GM12878 (cell line): Measurements from ENCODE around the gene BLACAT1. TPM values are rescaled to one million over a fixed set of nuclear protein-coding genes. Genes with fewer than 3 reads are reported as not detected.

Experiments used
- ATAC-seq: fragments of 200-7000 bp; cut with Tn5 transposase; 3 replicates; pipeline ENCODE4 v1.9.1; 2020; ENCODE audit warnings: mild to moderate bottlenecking, moderate library complexity
- BruUV-seq: library from RNA; stranded (reverse); fragments of 400-500 nt; replicated peaks from 2 replicates; lab custom pipeline; 2021; lab: Mats Ljungman, UMichigan
- CTCF ChIA-PET: fragments of 300-600 bp; sonication (Branson Sonifier 250); formaldehyde crosslinking; extraction: SDS; loops from one replicate; lab custom pipeline; 2021; ENCODE audit warnings: inconsistent platforms; lab: Yijun Ruan, JAX
- POLR2A ChIA-PET: fragments of 350-600 bp; formaldehyde crosslinking; extraction: SDS; loops from one replicate; lab custom pipeline; 2021; ENCODE audit warnings: inconsistent platforms; lab: Charles Lee
- RAD21 ChIA-PET: fragments of 300-600 bp; sonication (Branson Sonifier 250); formaldehyde crosslinking; loops from one replicate; lab custom pipeline; 2023; ENCODE audit warnings: antibody characterized with exemption; ENCODE audit not compliant: unreplicated experiment; lab: Charles Lee
- SMC1A ChIA-PET: fragments of 300-600 bp; sonication (Branson Sonifier 250); formaldehyde crosslinking; loops from one replicate; lab custom pipeline; 2023; ENCODE audit not compliant: unreplicated experiment, uncharacterized antibody; lab: Charles Lee
- DNase-seq: peaks from one replicate; pipeline ENCODE4 v3.0.0-alpha.2; 2011; ENCODE audit warnings: low read depth, low spot score
- FAIRE-seq: peaks from 3 replicates; lab custom pipeline; 2011; peaks lifted over from hg19 to GRCh38; lab: Jason Lieb, UNC
- H2AFZ ChIP-seq: 2 replicates; pipeline ENCODE4 v1.6.0; 2011; ENCODE audit warnings: low read depth, low read length, control low read depth; ENCODE audit not compliant: control insufficient read depth
- H3K27ac ChIP-seq: 2 replicates; pipeline ENCODE4 v1.5.1; 2011; ENCODE audit warnings: control low read depth; ENCODE audit not compliant: control insufficient read depth, insufficient read depth
- H3K27me3 ChIP-seq, 2 experiments: replicated peaks in 1 of 2; 2 replicates each; pipeline versions ENCODE4 v1.6.0 to v1.6.1; 2011; ENCODE audit warnings: low read length in 1 of 2; ENCODE audit not compliant: control insufficient read depth in 2 of 2, insufficient read depth in 2 of 2
- H3K36me3 ChIP-seq, 2 experiments: 2 replicates each; pipeline ENCODE4 v1.5.1; 2011; ENCODE audit warnings: low read length in 1 of 2; ENCODE audit not compliant: control insufficient read depth in 2 of 2, insufficient read depth in 2 of 2
- H3K4me1 ChIP-seq: 2 replicates; pipeline ENCODE4 v1.6.1; 2011; ENCODE audit warnings: mild to moderate bottlenecking, low read length, moderate library complexity, mixed read lengths; ENCODE audit not compliant: control insufficient read depth, insufficient read depth
- H3K4me2 ChIP-seq: 2 replicates; pipeline ENCODE4 v1.6.0; 2011; ENCODE audit warnings: control low read depth; ENCODE audit not compliant: control insufficient read depth, insufficient read depth
- H3K4me3 ChIP-seq: fragments of 200-600 bp; sonication (generic); 2 replicates; pipeline ENCODE4 v1.5.1; 2016
- H3K79me2 ChIP-seq: 2 replicates; pipeline ENCODE4 v1.6.0; 2011; ENCODE audit warnings: low read length; ENCODE audit not compliant: control insufficient read depth, insufficient read depth
- H3K9ac ChIP-seq: 2 replicates; pipeline ENCODE4 v1.8.0; 2011; ENCODE audit warnings: low read length, control low read depth, mixed read lengths; ENCODE audit not compliant: control insufficient read depth, insufficient read depth
- H3K9me3 ChIP-seq: replicated peaks from 3 replicates; pipeline ENCODE4 v1.5.1; 2011; ENCODE audit warnings: mild to moderate bottlenecking, low read length; ENCODE audit not compliant: control insufficient read depth, insufficient read depth
- H4K20me1 ChIP-seq: 2 replicates; pipeline ENCODE4 v1.6.0; 2011; ENCODE audit not compliant: control insufficient read depth, insufficient read depth
- E2F4 ChIP-seq: IDR thresholded peaks from 2 replicates; pipeline ENCODE4 v1.6.1; 2012; ENCODE audit warnings: low read depth, low read length, improper control_type of control experiment
- ELK1 ChIP-seq: IDR thresholded peaks from 2 replicates; pipeline ENCODE4 v1.6.1; 2012; ENCODE audit warnings: low read depth, low read length, improper control_type of control experiment
- HCFC1 ChIP-seq: fragments of 150-350 bp; IDR thresholded peaks from 2 replicates; pipeline ENCODE4 v1.6.1; 2014; ENCODE audit warnings: low read length
- MTA3 ChIP-seq: IDR thresholded peaks from 2 replicates; pipeline ENCODE4 v1.6.1; 2012; ENCODE audit warnings: low read length, inconsistent platforms, borderline replicate concordance
- MYC ChIP-seq: IDR thresholded peaks from 2 replicates; pipeline ENCODE4 v1.6.1; 2011; ENCODE audit warnings: mild to moderate bottlenecking, low read length, moderate library complexity, inconsistent platforms; ENCODE audit not compliant: insufficient read depth, insufficient replicate concordance, insufficient read length, severe bottlenecking
- NBN ChIP-seq: fragments of 450-650 bp; IDR thresholded peaks from 2 replicates; pipeline ENCODE4 v1.6.1; 2016
- PKNOX1 ChIP-seq: fragments of 450-650 bp; IDR thresholded peaks from 2 replicates; pipeline ENCODE4 v1.6.1; 2016; ENCODE audit warnings: mild to moderate bottlenecking
- RCOR1 ChIP-seq: conservative IDR thresholded peaks from 2 replicates; pipeline ENCODE4 v1.6.1; 2012; ENCODE audit warnings: low read depth, low read length, improper control_type of control experiment
- SMAD5 ChIP-seq: IDR thresholded peaks from 2 replicates; pipeline ENCODE4 v1.6.1; 2016; ENCODE audit warnings: antibody characterized with exemption, low read depth
- USF1 ChIP-seq: IDR thresholded peaks from 2 replicates; pipeline ENCODE4 v1.6.1; 2011; ENCODE audit warnings: borderline replicate concordance, low read depth, mild to moderate bottlenecking, moderate library complexity, mixed read lengths, low read length; ENCODE audit not compliant: insufficient read depth; ENCODE audit errors: extremely low read length
- YY1 ChIP-seq: IDR thresholded peaks from 2 replicates; pipeline ENCODE4 v1.6.1; 2011; ENCODE audit warnings: low read depth, mild to moderate bottlenecking, low read length
- ZBTB4 ChIP-seq: fragments of 450-650 bp; formaldehyde crosslinking; IDR thresholded peaks from 2 replicates; pipeline ENCODE4 v1.4.0; 2022; ENCODE audit warnings: mild to moderate bottlenecking, moderate library complexity
- ZSCAN29 ChIP-seq: fragments of 450-650 bp; IDR thresholded peaks from 2 replicates; pipeline ENCODE4 v1.6.1; 2017; ENCODE audit warnings: mild to moderate bottlenecking, moderate library complexity
- WGBS: methylation state at CpG from one replicate; pipeline ENCODE4 v1.1.6; 2016; ENCODE audit warnings: low lambda C conversion rate; ENCODE audit not compliant: insufficient replicate concordance, insufficient coverage; ENCODE audit errors: missing lambda C conversion rate; 5-methylcytosine and 5-hydroxymethylcytosine counted together
- in situ Hi-C: fragments of 300-500 bp; cut with MboI; formaldehyde crosslinking; loops from 9 replicates; pipeline ENCODE4 v1.14.3; 2018; ENCODE audit warnings: mixed read lengths
- intact Hi-C: fragments of 100-400 bp; cut with micrococcal nuclease; formaldehyde crosslinking; loops from one replicate; pipeline ENCODE4 v1.14.2; 2022; ENCODE audit not compliant: unreplicated experiment
- polyA plus RNA-seq, 11 experiments: library from polyadenylated mRNA; depleted of rRNA in 4 of 11; unstranded in 6 of 11; stranded (reverse) in 5 of 11; fragments of >200 nt; fragmentation: Nextera tagmentation in 4 of 11; fragmentation: Illumina TruSeq in 1 of 11; extraction: Ambion mirVana in 4 of 11; extraction: Trizol in 1 of 11; gene quantifications; 1 replicate in 1 of 11; 2 replicates in 10 of 11; pipeline versions ENCODE4 v1.2.1 to v1.2.3, GENCODE V29; 2011 to 2016; ENCODE audit warnings: inconsistent platforms in 2 of 11, missing spikeins in 2 of 11, low read depth in 1 of 11
- total RNA-seq, 4 experiments: library from RNA; depleted of rRNA in 3 of 4; stranded (reverse); fragments of >200 nt in 3 of 4; fragmentation: Illumina TruSeq in 1 of 4; extraction: Trizol in 1 of 4; gene quantifications; 2 replicates each; pipeline versions ENCODE4 v1.2.1 to v1.2.3, GENCODE V29; 2013 to 2021
- TF ChIP-seq, protein P1 (sequence below): IDR thresholded peaks from 2 replicates; pipeline ENCODE4 v1.6.1; 2011; ENCODE audit warnings: low read depth, low read length, improper control_type of control experiment, borderline replicate concordance

The BLACAT1 gene
- total and polyA plus RNA-seq, 10 of the 15 experiments (the other 5 are each of a cell fraction or from before 2014, with no cell fraction given) = 0.04 to 1.6 (median 0.15) TPM; not detected in 1

DNA sequence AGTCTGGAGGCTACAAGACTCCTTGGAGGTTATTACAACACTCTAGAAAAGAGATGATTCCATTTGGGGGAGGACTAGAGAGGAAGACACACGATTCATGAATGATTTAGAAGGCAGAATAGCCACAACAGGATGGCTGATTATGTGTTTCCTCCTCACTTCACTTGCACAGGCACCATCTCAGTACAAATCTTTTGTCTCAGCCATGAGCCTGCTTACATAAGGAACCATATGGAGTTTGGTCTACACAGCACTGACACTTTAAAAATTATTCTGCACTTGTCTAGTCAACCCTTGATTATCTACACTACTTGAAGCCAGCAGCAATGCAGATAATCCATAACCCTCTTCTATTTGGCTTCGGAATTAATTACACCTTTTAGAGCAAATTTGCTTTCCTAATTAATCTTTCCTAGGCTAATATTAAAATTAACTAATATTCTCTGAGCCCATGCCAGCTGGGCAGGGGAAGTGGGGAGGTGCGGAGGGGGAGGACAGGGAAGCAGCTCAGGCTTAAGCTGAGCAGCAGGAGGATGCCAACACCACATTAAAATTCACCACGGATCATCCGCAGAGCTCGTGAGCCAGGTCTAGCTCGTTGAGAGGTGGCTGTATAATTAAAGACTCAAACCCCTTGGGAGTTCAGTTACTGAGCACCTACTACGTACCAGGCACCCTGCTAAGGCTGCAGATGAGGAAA lies 30.8 kb downstream of the BLACAT1 start:
- no peak overlapping the region for H3K27ac ChIP-seq
- RAD21 ChIA-PET = interaction anchor here (0.6 to 4.9 kb wide), 3 partner anchors 57 to 99 kb away, joined by 3 to 39 read pairs (median 4); no protein-coding TSS in a partner anchor
- H3K4me2 ChIP-seq = no peak overlapping the region
- FAIRE-seq = no peak
- H3K36me3 ChIP-seq = no peaks in the 10 kb centered on the region
- intact Hi-C loops = no loop called here
- TF ChIP-seq SMAD5 (no peak), YY1 (no peak), NBN (no peak), MTA3 (no peak), E2F4 (no peak), RCOR1 (no peak), ZBTB4 (CRISPR knock-in tag) (no peak), USF1 (no peak), MYC (no peak), PKNOX1 (no peak), ELK1 (no peak), ZSCAN29 (no peak), HCFC1 (no peak)
- TF ChIP-seq, protein P1, sequence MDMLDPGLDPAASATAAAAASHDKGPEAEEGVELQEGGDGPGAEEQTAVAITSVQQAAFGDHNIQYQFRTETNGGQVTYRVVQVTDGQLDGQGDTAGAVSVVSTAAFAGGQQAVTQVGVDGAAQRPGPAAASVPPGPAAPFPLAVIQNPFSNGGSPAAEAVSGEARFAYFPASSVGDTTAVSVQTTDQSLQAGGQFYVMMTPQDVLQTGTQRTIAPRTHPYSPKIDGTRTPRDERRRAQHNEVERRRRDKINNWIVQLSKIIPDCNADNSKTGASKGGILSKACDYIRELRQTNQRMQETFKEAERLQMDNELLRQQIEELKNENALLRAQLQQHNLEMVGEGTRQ = no peak
- TF ChIP-seq, all 136 proteins: peak for 0
- DNase-seq = no peak
- no peak overlapping the region for H2AFZ ChIP-seq
- no peaks in the 10 kb centered on the region for H4K20me1 ChIP-seq
- no peaks in the 10 kb centered on the region for H3K4me1 ChIP-seq
- ChIA-PET POLR2A (no interaction called here), CTCF (interaction anchor here (0.8 to 7.7 kb wide), 12 partner anchors 12 to 100 kb away, joined by 3 to 99 read pairs (median 4); no protein-coding TSS in a partner anchor), SMC1A (interaction anchor here (0.9 to 4.3 kb wide), 12 partner anchors 9 to 195 kb away, joined by 3 to 21 read pairs (median 7); no protein-coding TSS in a partner anchor)
- H3K9ac ChIP-seq = no peak overlapping the region
- no TSS peak for BruUV-seq
- H3K27me3 ChIP-seq = peaks cover 6 to 9% of the 10 kb centered on the region in 2 experiments; a peak in 3 of 4 replicates
- WGBS = 9% methylated on average over 8 of the region's 8 CpGs
- ATAC-seq = no peak
- H3K79me2 ChIP-seq = no peaks in the 10 kb centered on the region
- no peaks in the 10 kb centered on the region for H3K9me3 ChIP-seq
- H3K4me3 ChIP-seq = no peak overlapping the region
- in situ Hi-C loops = no loop called here
